Measurements from ENCODE around the gene SOWAHA.

The SOWAHA gene

GRCh38 chr5:132830436-132831094 lies 17.5 kb downstream of the SOWAHA start, which contains the start of gene SHROOM1:
SHROOM1 (minus strand) TSS chr5:132830647; CDS start chr5:132826140, 4,507 bp downstream.
- peak; percentile 26 for DNase-seq (ENCODE audit: low read depth)
- TF ChIP-seq CTCF (conservative IDR thresholded peaks at IDR 0.05; ENCODE audit: low read depth, low read length), result no peak
- H3K4me3 ChIP-seq (ENCODE audit: low read depth, low read length), result peak within 1 kb of the TSS; percentile 70

GRCh38 chr5:132831095-132831860 lies 18.2 kb downstream of the SOWAHA start:
- H3K4me3 ChIP-seq (ENCODE audit: low read depth, low read length), result peak overlapping the region; percentile 70
- DNase-seq (ENCODE audit: low read depth), result no peak
- no peak for TF ChIP-seq CTCF (conservative IDR thresholded peaks at IDR 0.05; ENCODE audit: low read depth, low read length)

GRCh38 chr5:132832612-132833011 lies 19.5 kb downstream of the SOWAHA start:
- no peak overlapping the region for H3K4me3 ChIP-seq (ENCODE audit: low read depth, low read length)
- TF ChIP-seq CTCF (conservative IDR thresholded peaks at IDR 0.05; ENCODE audit: low read depth, low read length), result no peak
- no peak for DNase-seq (ENCODE audit: low read depth)

- TF ChIP-seq CTCF (conservative IDR thresholded peaks at IDR 0.05; ENCODE audit: low read depth, low read length), result no peak
- no peak for DNase-seq (ENCODE audit: low read depth)
- H3K4me3 ChIP-seq (ENCODE audit: low read depth, low read length), result no peak overlapping the region
Observed at GRCh38 chr5:132834057-132834456, 21.0 kb downstream of the SOWAHA start.

GRCh38 chr5:132836852-132837251 lies 23.8 kb downstream of the SOWAHA start:
- DNase-seq (ENCODE audit: low read depth), result no peak
- H3K4me3 ChIP-seq (ENCODE audit: low read depth, low read length), result no peak overlapping the region
- no peak for TF ChIP-seq CTCF (conservative IDR thresholded peaks at IDR 0.05; ENCODE audit: low read depth, low read length)

GRCh38 chr5:132837868-132838267 lies 24.8 kb downstream of the SOWAHA start:
- no peak for TF ChIP-seq CTCF (conservative IDR thresholded peaks at IDR 0.05; ENCODE audit: low read depth, low read length)
- no peak for DNase-seq (ENCODE audit: low read depth)
- no peak overlapping the region for H3K4me3 ChIP-seq (ENCODE audit: low read depth, low read length)
